MM.1S (cell line): ENCODE results near the gene CASZ1.

Experiments used
- DNase-seq: peaks from one replicate; pipeline ENCODE4 v3.0.0-alpha.2; 2015
- H2AFZ ChIP-seq: fragments of 300-600 bp; sonication (generic); 2 replicates; pipeline ENCODE4 v1.6.0; 2016; ENCODE audit warnings: antibody characterized with exemption, low read length
- H3F3A ChIP-seq: fragments of 300-600 bp; sonication (generic); 2 replicates; pipeline ENCODE4 v1.6.1; 2016; ENCODE audit warnings: mild to moderate bottlenecking, antibody characterized with exemption, low read length, moderate library complexity, mixed read lengths; ENCODE audit not compliant: insufficient read depth
- H3K27ac ChIP-seq: fragments of 300-600 bp; sonication (generic); 2 replicates; pipeline ENCODE4 v1.5.1; 2016; ENCODE audit warnings: mild to moderate bottlenecking, low read length
- H3K27me3 ChIP-seq: fragments of 300-600 bp; sonication (generic); replicated peaks from 2 replicates; pipeline ENCODE4 v1.6.0; 2016; ENCODE audit warnings: low read length; ENCODE audit not compliant: insufficient read depth
- H3K36me3 ChIP-seq: fragments of 300-600 bp; sonication (generic); replicated peaks from 2 replicates; pipeline ENCODE4 v1.6.1; 2016; ENCODE audit warnings: mild to moderate bottlenecking, low read length, mixed read lengths; ENCODE audit not compliant: insufficient read depth
- H3K4me1 ChIP-seq: fragments of 300-600 bp; sonication (generic); 2 replicates; pipeline ENCODE4 v1.6.1; 2016; ENCODE audit warnings: low read length, mixed read lengths
- H3K4me2 ChIP-seq: fragments of 300-600 bp; sonication (generic); 2 replicates; pipeline ENCODE4 v1.6.0; 2016; ENCODE audit warnings: low read depth, low read length
- H3K4me3 ChIP-seq: fragments of 300-600 bp; sonication (generic); 2 replicates; pipeline ENCODE4 v1.5.1; 2016; ENCODE audit warnings: low read length, mixed read lengths
- H3K79me2 ChIP-seq: fragments of 300-600 bp; sonication (generic); 2 replicates; pipeline ENCODE4 v1.6.1; 2016; ENCODE audit warnings: mixed run types, low read length, mixed read lengths
- H3K9ac ChIP-seq: fragments of 300-600 bp; sonication (generic); 2 replicates; pipeline ENCODE4 v1.6.1; 2016; ENCODE audit warnings: low read length, mixed read lengths
- H3K9me2 ChIP-seq: fragments of 300-600 bp; sonication (generic); replicated peaks from 2 replicates; pipeline ENCODE4 v1.6.1; 2016; ENCODE audit warnings: mild to moderate bottlenecking, low read length, mixed read lengths; ENCODE audit not compliant: insufficient read depth
- H3K9me3 ChIP-seq: fragments of 300-600 bp; sonication (generic); replicated peaks from 2 replicates; pipeline ENCODE4 v1.6.1; 2016; ENCODE audit warnings: mild to moderate bottlenecking, low read length, mixed read lengths; ENCODE audit not compliant: insufficient read depth
- H4K20me1 ChIP-seq: fragments of 300-600 bp; sonication (generic); 2 replicates; pipeline ENCODE4 v1.6.1; 2016; ENCODE audit warnings: mild to moderate bottlenecking, low read length, moderate library complexity, mixed read lengths; ENCODE audit not compliant: insufficient read depth
- CTCF ChIP-seq: fragments of 300-600 bp; sonication (generic); IDR thresholded peaks from 2 replicates; pipeline ENCODE4 v1.5.1; 2016; ENCODE audit warnings: antibody characterized with exemption, low read length, mixed read lengths
- EZH2 ChIP-seq: fragments of 300-600 bp; sonication (generic); optimal IDR thresholded peaks from 2 replicates; pipeline ENCODE3; 2017; ENCODE audit warnings: low read depth, mild to moderate bottlenecking, antibody characterized with exemption, low read length, mixed read lengths
- EZH2phosphoT487 ChIP-seq: fragments of 300-600 bp; sonication (generic); IDR thresholded peaks from 2 replicates; pipeline ENCODE4 v1.6.1; 2018; ENCODE audit warnings: antibody characterized with exemption, low read length

The CASZ1 gene

GRCh38 chr1:10653370-10654125 lies 142.9 kb downstream of the CASZ1 start:
- Histone ChIP-seq H3K4me1 (no peaks in the 10 kb centered on the region), H3K9ac (no peak overlapping the region), H3K27ac (no peak overlapping the region), H3K9me2 (no peaks in the 10 kb centered on the region), H2AFZ (no peak overlapping the region), H3K79me2 (no peaks in the 10 kb centered on the region), H3K9me3 (no peaks in the 10 kb centered on the region), H3K4me2 (no peak overlapping the region), H3K4me3 (no peak overlapping the region), H4K20me1 (no peaks in the 10 kb centered on the region), H3F3A (no peaks in the 10 kb centered on the region), H3K27me3 (peaks cover 90% of the 10 kb centered on the region), H3K36me3 (no peaks in the 10 kb centered on the region)
- DNase-seq: no peak
- TF ChIP-seq EZH2phosphoT487 (no peak), CTCF (no peak), EZH2 (no peak)

GRCh38 chr1:10652626-10653025 lies 143.8 kb downstream of the CASZ1 start:
- Histone ChIP-seq H4K20me1 (no peaks in the 10 kb centered on the region), H3K9me2 (no peaks in the 10 kb centered on the region), H3K79me2 (no peaks in the 10 kb centered on the region), H3K4me2 (no peak overlapping the region), H2AFZ (no peak overlapping the region), H3K4me3 (no peak overlapping the region), H3F3A (no peaks in the 10 kb centered on the region), H3K9me3 (no peaks in the 10 kb centered on the region), H3K36me3 (no peaks in the 10 kb centered on the region), H3K9ac (no peak overlapping the region), H3K27me3 (peaks cover 91% of the 10 kb centered on the region), H3K4me1 (no peaks in the 10 kb centered on the region), H3K27ac (no peak overlapping the region)
- DNase-seq: no peak
- TF ChIP-seq EZH2 (no peak), EZH2phosphoT487 (no peak), CTCF (no peak)

GRCh38 chr1:10651793-10652192 lies 144.7 kb downstream of the CASZ1 start:
- H3K27ac ChIP-seq: no peak overlapping the region

More at GRCh38 chr1:10651793-10652192, 144.7 kb downstream of the CASZ1 start:
- Histone ChIP-seq H3K79me2 (no peaks in the 10 kb centered on the region), H3K9me2 (no peaks in the 10 kb centered on the region), H3K9me3 (no peaks in the 10 kb centered on the region), H3K36me3 (no peaks in the 10 kb centered on the region), H3K9ac (no peak overlapping the region), H3K4me3 (no peak overlapping the region), H3K27me3 (peaks cover 92% of the 10 kb centered on the region), H3F3A (no peaks in the 10 kb centered on the region), H3K4me1 (no peaks in the 10 kb centered on the region), H2AFZ (no peak overlapping the region), H4K20me1 (no peaks in the 10 kb centered on the region), H3K4me2 (no peak overlapping the region)
- DNase-seq: no peak
- TF ChIP-seq EZH2phosphoT487 (no peak), EZH2 (no peak), CTCF (no peak)
